Activated T-cell treated with anti-CD3 and anti-CD28 coated beads, Interleukin-2, amount 50 U/mL, for 24 hours (primary cell): ENCODE data around the gene C10orf90.

Experiments
- DNase-seq: peaks from one replicate; pipeline ENCODE4 v3.0.0-alpha.2; 2020
- H3K27ac Mint-ChIP-seq: 2 replicates; pipeline ENCODE4 v1.8.0; 2020; ENCODE audit warnings: mild to moderate bottlenecking, mixed read lengths
- H3K27me3 Mint-ChIP-seq: 2 replicates; pipeline ENCODE4 v1.8.0; 2020; ENCODE audit warnings: mixed read lengths
- H3K36me3 Mint-ChIP-seq: 2 replicates; pipeline ENCODE4 v1.8.0; 2020; ENCODE audit warnings: low read depth, mixed read lengths
- H3K4me1 Mint-ChIP-seq: 2 replicates; pipeline ENCODE4 v1.8.0; 2020; ENCODE audit warnings: low read depth, mixed read lengths
- H3K4me3 Mint-ChIP-seq: 2 replicates; pipeline ENCODE4 v1.8.0; 2020; ENCODE audit warnings: mild to moderate bottlenecking, moderate library complexity, mixed read lengths
- H3K9me3 Mint-ChIP-seq: 2 replicates; pipeline ENCODE4 v1.8.0; 2020; ENCODE audit warnings: mixed read lengths

Gene C10orf90

GRCh38 chr10:126663328-126663727, 7.2 kb downstream of the C10orf90 start:
- Mint-ChIP-seq H3K4me3 (no peak overlapping the region), H3K27ac (no peak overlapping the region), H3K4me1 (peaks cover 2% of the 10 kb centered on the region), H3K9me3 (no peaks in the 10 kb centered on the region), H3K36me3 (no peaks in the 10 kb centered on the region), H3K27me3 (peaks cover 8% of the 10 kb centered on the region)
- DNase-seq, result no peak

DNA sequence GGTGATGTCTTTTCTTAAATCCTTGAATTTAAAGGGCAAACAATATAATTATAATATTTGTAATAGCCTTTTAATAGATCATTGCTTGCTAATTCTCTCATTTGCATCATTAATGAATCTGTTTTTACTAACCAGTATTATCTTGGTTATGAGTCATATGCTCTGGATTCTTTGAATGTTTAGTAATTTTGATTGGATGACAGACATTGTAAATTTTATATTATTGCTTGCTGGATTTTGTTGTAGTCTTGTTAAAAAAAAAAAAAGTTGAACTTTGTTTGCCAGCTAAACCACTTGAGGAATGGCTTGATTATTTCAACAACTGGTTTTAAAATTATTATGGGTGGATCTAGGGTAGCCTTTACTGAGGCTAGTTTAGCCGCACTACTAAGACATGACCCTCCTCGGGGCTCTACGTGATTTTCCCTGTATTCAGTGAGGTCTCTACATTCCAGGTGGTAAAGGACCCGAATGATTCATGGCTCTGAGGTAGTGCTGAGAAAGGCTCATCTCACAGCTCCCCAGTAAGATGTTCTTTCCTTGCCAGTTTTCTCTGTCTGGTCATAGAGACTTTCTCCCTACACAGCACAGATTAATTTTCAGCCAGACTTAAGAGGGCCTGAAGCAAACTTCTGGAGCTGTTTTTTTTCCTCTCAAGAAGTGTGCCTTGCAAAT, 8.5 kb downstream of the C10orf90 start:
- no peaks in the 10 kb centered on the region for H3K9me3 Mint-ChIP-seq
- peaks cover 2% of the 10 kb centered on the region for H3K4me1 Mint-ChIP-seq
- H3K36me3 Mint-ChIP-seq, result no peaks in the 10 kb centered on the region
- no peak overlapping the region for H3K27ac Mint-ChIP-seq
- no peak for DNase-seq
- no peak overlapping the region for H3K4me3 Mint-ChIP-seq
- peaks cover 8% of the 10 kb centered on the region for H3K27me3 Mint-ChIP-seq

DNA sequence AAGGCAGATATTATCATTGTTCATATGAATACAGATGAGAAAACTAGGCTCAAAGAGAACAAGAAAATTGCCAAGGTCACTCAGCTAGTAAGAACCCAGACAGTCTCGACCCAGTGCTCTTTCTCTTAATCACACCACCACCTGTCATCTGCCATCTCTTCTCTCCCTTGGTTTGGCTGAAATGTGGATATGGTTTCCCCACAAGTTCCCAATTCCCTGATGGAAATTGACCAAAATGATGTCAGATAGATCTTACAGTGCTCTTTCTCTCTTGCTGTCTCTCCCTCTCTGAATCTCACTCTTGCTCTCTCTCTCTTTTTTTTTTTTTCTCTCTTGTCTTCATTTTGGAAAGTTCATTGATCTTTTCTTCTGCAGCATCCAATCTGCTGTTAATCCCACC, 9.1 kb downstream of the C10orf90 start:
- H3K9me3 Mint-ChIP-seq, result no peaks in the 10 kb centered on the region
- H3K4me1 Mint-ChIP-seq, result peaks cover 2% of the 10 kb centered on the region
- no peak overlapping the region for H3K4me3 Mint-ChIP-seq
- no peaks in the 10 kb centered on the region for H3K36me3 Mint-ChIP-seq
- peaks cover 8% of the 10 kb centered on the region for H3K27me3 Mint-ChIP-seq
- no peak overlapping the region for H3K27ac Mint-ChIP-seq
- no peak for DNase-seq

- no peaks in the 10 kb centered on the region for H3K9me3 Mint-ChIP-seq
- H3K27me3 Mint-ChIP-seq, result peaks cover 8% of the 10 kb centered on the region
- H3K27ac Mint-ChIP-seq, result no peak overlapping the region
- H3K4me1 Mint-ChIP-seq, result peaks cover 2% of the 10 kb centered on the region
- H3K4me3 Mint-ChIP-seq, result no peak overlapping the region
- no peak for DNase-seq
- no peaks in the 10 kb centered on the region for H3K36me3 Mint-ChIP-seq
Measured at GRCh38 chr10:126659750-126660149, 10.7 kb downstream of the C10orf90 start.

DNA sequence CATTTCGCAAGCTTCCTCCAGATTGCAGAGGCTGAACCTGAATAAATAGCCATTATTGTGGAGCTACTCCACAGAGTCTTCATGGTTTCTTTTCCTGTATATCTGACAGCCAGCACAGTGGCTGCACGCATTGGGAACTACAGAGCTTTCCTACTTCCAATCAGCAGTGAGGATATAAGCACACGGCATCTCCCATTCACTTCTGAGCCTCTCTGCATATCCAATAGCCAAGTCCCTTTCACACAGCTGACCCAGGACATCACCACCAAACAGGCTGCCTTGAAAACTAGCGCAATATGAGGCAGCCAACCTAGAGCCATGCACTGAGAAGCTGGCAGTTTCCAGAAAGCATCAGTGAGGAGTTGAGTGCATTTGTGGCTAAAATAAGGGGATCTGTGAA, 11.6 kb downstream of the C10orf90 start:
- H3K4me1 Mint-ChIP-seq, result peaks cover 2% of the 10 kb centered on the region
- peaks cover 8% of the 10 kb centered on the region for H3K27me3 Mint-ChIP-seq
- H3K27ac Mint-ChIP-seq, result no peak overlapping the region
- peaks cover 2% of the 10 kb centered on the region for H3K9me3 Mint-ChIP-seq
- no peak for DNase-seq
- H3K36me3 Mint-ChIP-seq, result no peaks in the 10 kb centered on the region
- no peak overlapping the region for H3K4me3 Mint-ChIP-seq

GRCh38 chr10:126654579-126654978, 15.9 kb downstream of the C10orf90 start:
- no peak for DNase-seq
- no peak overlapping the region for H3K27ac Mint-ChIP-seq
- H3K36me3 Mint-ChIP-seq, result no peaks in the 10 kb centered on the region
- peaks cover 2% of the 10 kb centered on the region for H3K9me3 Mint-ChIP-seq
- no peak overlapping the region for H3K4me3 Mint-ChIP-seq
- no peaks in the 10 kb centered on the region for H3K27me3 Mint-ChIP-seq
- H3K4me1 Mint-ChIP-seq, result no peaks in the 10 kb centered on the region

DNA sequence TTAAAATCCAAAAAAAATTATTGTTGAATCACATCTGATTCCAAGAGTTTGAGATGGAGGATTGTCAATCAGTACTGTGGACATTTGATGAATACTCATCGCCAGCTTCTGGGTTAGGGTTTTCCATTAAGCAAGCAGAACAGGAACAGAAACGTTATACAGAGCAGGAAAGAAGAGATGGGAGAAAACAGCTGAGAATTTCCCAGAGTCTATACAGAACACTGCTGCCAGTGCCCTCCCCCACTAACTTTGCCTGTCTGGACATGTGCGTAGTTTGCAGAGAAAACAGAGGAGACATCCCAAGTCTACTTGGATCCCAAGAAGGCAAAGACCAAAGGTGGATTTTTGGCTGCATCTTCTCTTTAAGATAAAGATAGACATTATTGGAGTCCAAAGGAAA, 19.0 kb downstream of the C10orf90 start:
- peaks cover 2% of the 10 kb centered on the region for H3K9me3 Mint-ChIP-seq
- DNase-seq, result no peak
- no peak overlapping the region for H3K27ac Mint-ChIP-seq
- no peak overlapping the region for H3K4me3 Mint-ChIP-seq
- H3K36me3 Mint-ChIP-seq, result no peaks in the 10 kb centered on the region
- H3K4me1 Mint-ChIP-seq, result no peaks in the 10 kb centered on the region
- no peaks in the 10 kb centered on the region for H3K27me3 Mint-ChIP-seq

DNA sequence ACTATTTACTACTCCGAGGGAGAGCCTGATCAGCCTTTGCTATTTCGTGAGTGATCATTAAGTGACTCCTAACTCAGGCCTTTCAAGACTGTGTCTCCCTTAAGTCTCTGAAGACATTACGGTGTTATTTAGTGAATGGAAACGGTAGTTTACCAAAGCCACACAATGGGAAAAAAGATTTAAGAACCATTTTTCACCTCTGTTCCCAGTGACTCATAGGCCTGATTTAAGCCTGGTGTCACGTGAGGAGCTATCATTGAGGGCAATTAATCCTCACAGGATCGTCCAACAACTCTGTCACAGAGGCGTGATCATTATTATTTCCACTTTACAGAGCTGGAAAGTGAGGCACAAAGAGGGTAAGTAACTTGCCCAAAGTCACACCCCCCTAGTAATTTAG, 20.3 kb downstream of the C10orf90 start:
- Mint-ChIP-seq H3K36me3 (no peaks in the 10 kb centered on the region), H3K27ac (no peak overlapping the region), H3K4me1 (no peaks in the 10 kb centered on the region), H3K9me3 (peaks cover 2% of the 10 kb centered on the region), H3K4me3 (no peak overlapping the region), H3K27me3 (no peaks in the 10 kb centered on the region)
- no peak for DNase-seq

DNA sequence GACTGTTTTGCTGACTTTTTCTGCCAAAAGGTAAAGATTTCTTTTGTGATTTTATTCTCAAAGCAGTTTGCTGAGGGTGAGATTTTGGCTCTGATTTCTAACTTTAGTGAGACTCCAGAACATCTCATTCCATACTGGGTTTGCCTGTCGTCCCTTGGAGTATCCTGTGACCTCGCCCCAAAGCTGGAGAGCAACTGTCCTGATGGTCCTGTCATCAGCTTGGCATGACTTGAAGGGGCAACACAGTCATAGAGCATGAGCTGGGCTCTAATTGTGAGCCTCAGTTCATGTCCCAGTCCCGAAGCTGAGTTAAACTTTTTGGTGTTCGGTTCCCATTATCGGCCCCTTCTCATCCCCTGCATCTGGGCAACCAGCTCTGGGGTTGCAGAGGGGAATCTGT, 23.4 kb downstream of the C10orf90 start:
- H3K4me3 Mint-ChIP-seq, result no peak overlapping the region
- H3K27me3 Mint-ChIP-seq, result no peaks in the 10 kb centered on the region
- H3K27ac Mint-ChIP-seq, result no peak overlapping the region
- H3K4me1 Mint-ChIP-seq, result no peaks in the 10 kb centered on the region
- no peaks in the 10 kb centered on the region for H3K36me3 Mint-ChIP-seq
- H3K9me3 Mint-ChIP-seq, result no peaks in the 10 kb centered on the region
- DNase-seq, result no peak

DNA sequence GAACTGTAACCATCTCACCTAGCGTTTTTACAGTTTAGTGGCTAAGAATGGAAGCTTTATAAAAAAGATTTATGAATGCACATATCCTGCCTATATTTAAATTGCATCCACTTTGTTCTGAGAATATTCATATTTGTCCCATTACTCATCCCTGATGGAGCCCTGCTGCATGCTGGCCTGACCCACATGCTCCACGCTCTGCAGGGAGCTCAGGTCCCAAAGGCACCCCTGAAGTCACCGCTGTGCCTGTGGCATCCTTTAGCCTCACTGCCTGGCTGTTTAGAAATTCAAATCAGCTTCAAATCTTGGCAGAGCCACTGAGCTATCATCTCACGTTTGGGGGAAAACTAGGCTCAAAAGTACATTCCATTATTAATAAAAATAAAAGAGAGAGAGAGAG, 24.4 kb downstream of the C10orf90 start:
- DNase-seq, result no peak
- Mint-ChIP-seq H3K9me3 (no peaks in the 10 kb centered on the region), H3K27ac (no peak overlapping the region), H3K4me1 (no peaks in the 10 kb centered on the region), H3K4me3 (no peak overlapping the region), H3K36me3 (no peaks in the 10 kb centered on the region), H3K27me3 (no peaks in the 10 kb centered on the region)

- no peak for DNase-seq
- Mint-ChIP-seq H3K9me3 (no peaks in the 10 kb centered on the region), H3K27me3 (no peaks in the 10 kb centered on the region), H3K36me3 (no peaks in the 10 kb centered on the region), H3K27ac (no peak overlapping the region), H3K4me1 (no peaks in the 10 kb centered on the region), H3K4me3 (no peak overlapping the region)
Measured at GRCh38 chr10:126640401-126640800, 30.1 kb downstream of the C10orf90 start.

DNA sequence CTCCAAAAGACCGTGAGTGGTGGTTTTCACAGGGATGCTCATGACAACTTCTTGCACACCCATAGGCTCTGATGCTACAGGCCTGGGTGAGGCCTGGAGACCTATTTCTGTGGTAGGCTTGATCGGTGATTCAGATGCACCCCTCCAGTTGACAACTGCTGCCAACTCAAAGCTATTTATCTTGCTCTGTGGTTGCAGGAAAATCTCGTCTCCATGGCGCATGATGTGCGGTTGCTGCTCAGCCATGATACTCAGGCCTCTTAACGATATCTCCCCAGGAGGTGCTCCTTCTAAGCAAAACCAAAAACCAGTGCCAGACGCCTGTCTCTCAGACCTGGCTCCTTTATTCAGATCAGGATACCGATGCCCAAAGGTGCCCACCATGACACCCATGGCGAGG, 31.4 kb downstream of the C10orf90 start:
- no peak overlapping the region for H3K27ac Mint-ChIP-seq
- no peaks in the 10 kb centered on the region for H3K27me3 Mint-ChIP-seq
- no peak for DNase-seq
- no peaks in the 10 kb centered on the region for H3K36me3 Mint-ChIP-seq
- H3K9me3 Mint-ChIP-seq, result no peaks in the 10 kb centered on the region
- H3K4me1 Mint-ChIP-seq, result no peaks in the 10 kb centered on the region
- no peak overlapping the region for H3K4me3 Mint-ChIP-seq

GRCh38 chr10:126638542-126638941, 32.0 kb downstream of the C10orf90 start:
- no peaks in the 10 kb centered on the region for H3K36me3 Mint-ChIP-seq
- no peak for DNase-seq
- no peak overlapping the region for H3K4me3 Mint-ChIP-seq
- no peak overlapping the region for H3K27ac Mint-ChIP-seq
- no peaks in the 10 kb centered on the region for H3K27me3 Mint-ChIP-seq
- H3K4me1 Mint-ChIP-seq, result no peaks in the 10 kb centered on the region
- H3K9me3 Mint-ChIP-seq, result no peaks in the 10 kb centered on the region

DNA sequence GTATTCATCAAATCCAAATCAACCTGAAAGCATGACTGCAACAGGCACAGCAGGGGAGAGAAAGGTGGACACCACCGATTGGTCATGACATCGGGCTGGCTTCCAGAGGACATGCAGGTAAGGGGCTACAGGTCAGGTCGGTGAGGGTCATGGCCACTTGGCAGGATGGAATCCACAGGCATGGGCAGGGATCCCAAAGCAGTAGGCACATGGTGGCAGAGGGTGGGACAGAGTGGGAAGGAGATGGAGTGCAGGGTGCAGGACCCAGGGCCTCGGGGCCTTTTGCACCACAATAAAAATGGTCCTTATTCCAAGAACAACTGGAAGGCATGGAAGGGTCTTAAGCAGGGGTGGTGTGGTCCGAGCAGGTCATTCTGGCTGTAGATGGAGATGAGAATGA, 33.0 kb downstream of the C10orf90 start:
- no peaks in the 10 kb centered on the region for H3K9me3 Mint-ChIP-seq
- H3K4me3 Mint-ChIP-seq, result no peak overlapping the region
- H3K4me1 Mint-ChIP-seq, result no peaks in the 10 kb centered on the region
- H3K36me3 Mint-ChIP-seq, result no peaks in the 10 kb centered on the region
- DNase-seq, result no peak
- no peak overlapping the region for H3K27ac Mint-ChIP-seq
- H3K27me3 Mint-ChIP-seq, result no peaks in the 10 kb centered on the region

DNA sequence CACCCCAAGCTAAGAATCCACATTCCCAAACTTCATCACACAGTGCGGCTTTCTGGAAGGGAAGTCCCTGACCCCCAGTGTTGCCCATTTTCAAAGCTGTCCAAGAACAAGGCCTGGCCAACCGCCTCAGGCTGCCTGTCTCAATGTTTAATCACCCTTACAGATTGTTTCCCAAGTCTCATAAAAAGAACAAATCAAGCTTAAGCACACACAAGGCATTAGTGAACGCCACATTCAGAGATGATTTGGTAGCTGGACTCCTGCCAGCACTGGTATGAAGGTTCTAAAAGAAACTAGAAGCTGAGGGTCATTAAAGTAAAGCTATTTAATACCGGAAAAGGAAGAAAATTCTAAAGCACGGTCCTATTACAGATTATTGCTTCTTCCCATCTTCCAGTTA, 35.6 kb downstream of the C10orf90 start:
- no peaks in the 10 kb centered on the region for H3K36me3 Mint-ChIP-seq
- no peaks in the 10 kb centered on the region for H3K4me1 Mint-ChIP-seq
- no peak for DNase-seq
- no peak overlapping the region for H3K4me3 Mint-ChIP-seq
- no peaks in the 10 kb centered on the region for H3K9me3 Mint-ChIP-seq
- H3K27me3 Mint-ChIP-seq, result no peaks in the 10 kb centered on the region
- no peak overlapping the region for H3K27ac Mint-ChIP-seq

DNA sequence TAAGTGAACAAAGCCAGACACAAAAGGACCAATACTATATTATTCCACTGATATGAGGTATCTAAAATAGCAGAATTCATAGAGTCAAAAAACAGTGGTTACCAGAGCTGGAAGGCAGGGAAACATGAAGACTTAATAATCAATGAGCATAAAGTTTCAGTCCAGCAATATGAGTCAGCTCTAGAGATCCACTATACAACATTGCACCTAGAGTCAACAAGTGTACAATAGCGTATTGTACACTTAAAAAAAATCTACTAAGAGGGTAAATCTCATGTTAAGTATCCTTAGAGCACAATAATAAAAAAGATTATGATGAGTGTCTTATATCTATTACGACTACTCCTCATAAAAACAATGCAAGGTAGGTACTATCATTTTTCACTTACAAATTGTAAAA, 36.1 kb downstream of the C10orf90 start:
- no peak overlapping the region for H3K4me3 Mint-ChIP-seq
- no peak for DNase-seq
- H3K4me1 Mint-ChIP-seq, result no peaks in the 10 kb centered on the region
- no peaks in the 10 kb centered on the region for H3K9me3 Mint-ChIP-seq
- H3K36me3 Mint-ChIP-seq, result no peaks in the 10 kb centered on the region
- H3K27ac Mint-ChIP-seq, result no peak overlapping the region
- H3K27me3 Mint-ChIP-seq, result no peaks in the 10 kb centered on the region
